Testis (tissue), 3 donors: ENCODE data around the gene SAXO2. TPM values are rescaled to one million over a fixed set of nuclear protein-coding genes. Genes with fewer than 3 reads are reported as not detected.
"Not testable (repeated sequence)": the region's sequence is repeated elsewhere in the genome, so short reads cannot be mapped to it uniquely, and the experiment has no call there.

Source experiments
- DNase-seq: peaks from one replicate; pipeline ENCODE4 v3.0.0-alpha.2; 2019
- H3K27ac ChIP-seq, 2 donors: fragments of 200-600 bp; sonication (generic); one replicate each; pipeline ENCODE4 v1.5.1; 2019
- H3K27me3 ChIP-seq: fragments of 200-600 bp; sonication (generic); one replicate; pipeline ENCODE4 v1.5.1; 2019
- H3K36me3 ChIP-seq: fragments of 200-600 bp; sonication (generic); one replicate; pipeline ENCODE4 v1.5.1; 2017; ENCODE audit warnings: low read depth; ENCODE audit errors: missing control alignments
- H3K4me1 ChIP-seq: fragments of 200-600 bp; sonication (generic); one replicate; pipeline ENCODE4 v1.5.1; 2019
- H3K4me3 ChIP-seq, 2 donors: fragments of 200-600 bp; sonication (generic); one replicate each; pipeline ENCODE4 v1.5.1; 2017 to 2019
- H3K9me3 ChIP-seq: fragments of 200-600 bp; sonication (generic); one replicate; pipeline ENCODE4 v1.5.1; 2017
- WGBS, 2 donors: methylation state at CpG; one replicate each; pipeline ENCODE4 v1.1.5; 2018; 5-methylcytosine and 5-hydroxymethylcytosine counted together
- intact Hi-C: fragments of 100-400 bp; cut with DNase I; formaldehyde crosslinking; loops from one replicate; pipeline ENCODE4 v1.15.1; 2023; ENCODE audit warnings: low total_unique reads
- polyA plus RNA-seq: library from polyadenylated mRNA; stranded (reverse); fragments of 350-450 nt; fragmentation: Illumina TruSeq; extraction: RNeasy Lipid Tissue Mini Kit (QIAGEN cat#74804); gene quantifications from one replicate; pipeline ENCODE4 v1.2.3, GENCODE V29; 2014; ENCODE audit warnings: low read depth, low replicate concordance; ENCODE audit not compliant: insufficient read depth
- total RNA-seq, 2 donors: library from RNA; depleted of rRNA; stranded (reverse); fragments of >200 nt; gene quantifications; one replicate each; pipeline ENCODE4 v1.2.3, GENCODE V29; 2016

Gene SAXO2
- total and polyA plus RNA-seq, 3 donors from 2014 or later, result 22.1 to 35.2 (median 28.0) TPM

DNA sequence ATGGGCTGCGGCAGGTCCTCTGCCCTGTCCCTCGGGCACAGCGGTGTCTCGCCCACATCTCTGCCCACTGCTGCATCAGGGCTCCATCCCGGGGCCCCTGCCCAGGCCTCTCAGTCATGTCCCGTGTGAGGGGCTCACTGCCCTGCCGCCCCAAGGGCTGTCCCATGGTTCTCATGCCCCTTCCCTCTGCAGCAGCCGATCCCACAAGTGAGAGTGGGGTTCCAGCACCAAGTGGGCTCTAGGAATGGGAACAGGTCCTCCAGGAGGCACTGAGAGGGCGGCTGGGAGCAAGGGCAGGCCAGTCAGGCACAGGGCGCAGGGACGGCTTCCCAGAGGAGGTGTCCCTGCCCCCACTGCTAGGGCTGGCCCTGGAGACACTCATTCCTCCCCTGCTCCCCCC, 68.3 kb downstream of the SAXO2 start:
- H3K27ac ChIP-seq, H3K9me3 ChIP-seq, H3K4me1 ChIP-seq, H3K4me3 ChIP-seq, intact Hi-C loops, H3K27me3 ChIP-seq, DNase-seq, H3K36me3 ChIP-seq: not testable (repeated sequence)
- WGBS, 2 donors, result 100% methylated on average over 2 of the region's 11 CpGs; no CpG with 5 or more reads in 1 of the 2 donors

DNA sequence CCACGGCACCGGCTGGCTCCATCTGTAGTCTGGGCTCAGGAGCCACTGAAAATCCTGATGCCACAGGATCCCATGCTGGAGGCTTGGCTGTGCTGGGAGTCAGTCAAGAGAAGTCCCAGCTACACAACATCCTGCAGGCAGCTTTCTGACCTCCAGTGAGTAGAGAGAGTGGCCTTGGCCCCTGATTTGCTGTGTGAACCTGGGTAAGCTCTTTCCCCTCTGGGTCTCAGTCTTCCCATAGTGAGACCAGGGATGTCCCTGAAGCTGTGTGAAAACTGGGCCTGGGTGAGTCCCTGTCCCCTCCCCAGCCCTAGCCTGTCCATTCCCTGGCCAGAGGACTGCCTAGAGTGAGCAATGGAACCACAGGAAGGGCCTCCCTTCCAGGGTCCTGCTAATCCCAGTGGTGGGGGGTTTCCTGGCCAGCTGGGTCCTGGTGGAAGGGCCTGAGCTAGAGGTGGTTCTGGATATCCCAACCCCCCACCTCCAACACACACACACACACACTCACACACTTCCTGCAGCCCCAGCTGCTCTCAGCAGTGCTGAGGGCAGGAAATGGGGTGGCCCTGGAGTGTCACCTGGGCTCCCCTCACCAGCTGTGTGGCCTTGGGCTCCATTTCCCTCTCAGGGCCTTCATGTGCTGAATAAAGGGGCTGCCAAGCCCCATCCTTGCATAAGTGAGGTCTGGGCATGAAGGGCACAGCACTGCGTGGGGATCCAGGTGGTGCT, 69.1 kb downstream of the SAXO2 start:
- intact Hi-C loops, result not testable (repeated sequence)

DNA sequence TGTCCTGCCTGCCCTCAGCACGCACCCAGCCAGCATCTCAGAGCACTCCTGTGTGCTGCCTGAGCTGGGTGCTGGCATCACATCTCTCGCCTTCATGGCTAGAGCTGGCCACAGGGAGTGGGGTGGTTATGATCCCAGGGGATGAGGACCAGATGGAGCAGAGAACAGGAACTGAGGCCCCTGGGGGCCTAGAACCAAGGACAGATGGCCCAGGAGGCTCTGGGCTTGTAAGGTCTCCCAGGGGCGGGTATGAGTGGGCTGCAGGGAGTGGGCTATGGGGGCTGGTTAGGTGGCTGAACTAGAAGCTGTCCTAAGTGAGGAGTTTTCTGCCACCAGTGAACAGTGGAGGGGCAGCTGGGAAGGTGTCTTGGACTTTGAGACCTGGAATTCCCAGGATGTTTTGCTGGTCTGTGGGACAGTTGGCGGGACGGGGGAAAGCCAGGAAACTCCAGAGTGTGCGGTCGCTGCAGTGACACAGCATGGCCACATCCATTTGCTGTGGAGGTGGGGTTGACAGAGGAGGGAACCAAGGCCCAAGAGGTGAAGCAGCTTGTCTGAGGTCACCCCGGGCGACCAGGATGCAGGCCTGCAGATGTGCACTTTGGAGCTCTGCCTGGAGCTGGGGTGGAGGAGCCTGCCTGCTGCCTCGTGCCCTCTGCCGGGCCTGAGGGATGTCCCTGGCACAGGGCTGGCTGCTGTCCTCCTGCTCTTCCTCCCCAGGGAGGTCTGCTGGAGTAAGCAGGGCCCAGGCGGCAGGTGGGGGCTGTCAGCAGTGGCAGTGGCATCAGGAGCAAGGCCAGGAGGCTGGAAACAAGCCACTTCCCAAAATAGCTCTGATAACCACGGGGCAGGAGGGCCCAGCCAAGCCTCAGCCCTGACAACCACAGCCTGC, 70.3 kb downstream of the SAXO2 start:
- H3K27ac ChIP-seq, intact Hi-C loops, H3K36me3 ChIP-seq, H3K4me1 ChIP-seq, H3K4me3 ChIP-seq, H3K27me3 ChIP-seq, H3K9me3 ChIP-seq: not testable (repeated sequence)
- WGBS, 2 donors, result 100% methylated on average over 1 to 2 of the region's 13 CpGs
- DNase-seq, result peak; percentile 31

More for the DNA sequence above, 69.1 kb downstream of the SAXO2 start:
- H3K9me3 ChIP-seq, H3K4me1 ChIP-seq, H3K36me3 ChIP-seq, DNase-seq, H3K4me3 ChIP-seq, H3K27me3 ChIP-seq, H3K27ac ChIP-seq: not testable (repeated sequence)
- 75% methylated on average over 1 of the region's 3 CpGs; no CpG with 5 or more reads in 1 of the 2 donors for WGBS, 2 donors

DNA sequence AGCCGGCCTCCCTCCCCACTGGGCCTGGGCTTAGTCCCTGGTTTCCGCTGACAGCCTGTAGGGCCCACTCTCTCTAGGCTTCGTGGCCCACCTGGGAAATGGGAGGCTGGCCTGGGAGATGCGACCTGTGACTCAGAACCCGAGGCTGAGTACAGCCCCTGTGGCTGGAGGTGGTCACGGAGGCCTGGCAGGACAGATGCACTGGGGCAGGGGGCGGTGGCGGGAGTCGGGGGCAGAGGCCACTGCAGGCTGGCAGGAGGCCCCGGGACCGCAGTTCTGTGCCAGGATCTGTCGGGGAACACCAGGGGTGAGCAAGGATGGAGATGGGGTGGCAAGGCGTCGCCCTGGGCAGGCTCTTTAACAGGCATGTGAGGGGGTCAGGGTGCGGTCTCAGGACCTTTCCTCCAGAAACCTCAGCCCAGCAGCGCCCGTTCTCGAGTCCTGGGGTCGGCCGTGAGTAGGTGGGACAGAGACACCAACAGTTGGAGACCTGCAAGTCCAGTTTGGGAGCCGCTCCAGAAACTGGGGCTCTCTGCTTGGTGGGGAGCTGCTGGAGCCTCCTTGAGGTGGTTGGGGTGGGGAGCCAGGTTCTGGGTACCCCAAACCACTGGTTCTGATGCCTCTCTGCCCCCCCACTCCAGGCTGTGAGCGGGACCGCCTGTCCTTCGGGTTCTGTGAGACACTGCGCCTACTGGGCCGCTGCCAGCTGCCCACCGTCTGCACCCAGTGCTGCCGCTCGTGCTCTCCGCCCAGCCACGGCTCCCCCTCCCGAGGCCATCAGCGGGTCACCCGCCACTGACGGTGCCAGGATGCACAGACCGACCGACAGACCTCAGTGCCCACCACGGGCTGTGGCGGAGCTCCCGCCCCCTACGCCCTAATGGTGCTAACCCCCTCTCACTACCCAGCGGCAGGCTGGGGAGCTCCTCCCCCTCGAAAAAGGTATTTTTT, 71.3 kb downstream of the SAXO2 start:
- intact Hi-C loops, H3K4me1 ChIP-seq, H3K9me3 ChIP-seq, H3K27me3 ChIP-seq, H3K36me3 ChIP-seq, DNase-seq, H3K27ac ChIP-seq, H3K4me3 ChIP-seq: not testable (repeated sequence)
- WGBS, 2 donors, result 80 to 93% methylated on average over 9 to 13 of the region's 43 CpGs

Other genes with a start within 250 kb of the SAXO2 start
- gene MEX3B, start 216.8 kb upstream of the SAXO2 start, total RNA-seq, result 100 to 1,000 TPM in 1 of 2 donors, 10 to 100 TPM in 1; 82.1 to 109 TPM
- 55.3 TPM for gene MEX3B, start 216.8 kb upstream of the SAXO2 start, polyA plus RNA-seq
- 10 to 100 TPM; 30.6 to 34.3 TPM for gene EFL1, start 84 bp upstream of the SAXO2 start, total RNA-seq
- 35.0 TPM for gene EFL1, start 84 bp upstream of the SAXO2 start, polyA plus RNA-seq
- 10 to 100 TPM in 1 of 2 donors, 1 to 10 TPM in 1; 7.2 to 23.3 TPM for gene GOLGA6L10, start 86.7 kb downstream of the SAXO2 start, total RNA-seq
- 12.8 TPM for gene GOLGA6L10, start 86.7 kb downstream of the SAXO2 start, polyA plus RNA-seq
- 10 to 100 TPM; 13.8 to 20.6 TPM for gene GOLGA6L9, start 167.0 kb downstream of the SAXO2 start, total RNA-seq
- gene GOLGA6L9, start 167.0 kb downstream of the SAXO2 start, polyA plus RNA-seq, result 10.1 TPM